Colon (tissue), 2 donors: Measurements from ENCODE around the gene ATXN10.
"Not testable (repeated sequence)": the region's sequence is repeated elsewhere in the genome, so short reads cannot be mapped to it uniquely, and the experiment has no call there.

Experiments used
- FAIRE-seq: peaks from 2 replicates; lab custom pipeline; 2012; peaks lifted over from hg19 to GRCh38; lab: Jason Lieb, UNC
- donor health status: control.
- donor health status: control.

Gene ATXN10

GRCh38 chr22:45644714-45645113 is 26.9 kb upstream of the ATXN10 start:
- no peak for FAIRE-seq

GRCh38 chr22:45645150-45645525 is 26.5 kb upstream of the ATXN10 start:
- no peak for FAIRE-seq

GRCh38 chr22:45645526-45646414 is 25.9 kb upstream of the ATXN10 start:
- no peak for FAIRE-seq

GRCh38 chr22:45647532-45648225 is 24.0 kb upstream of the ATXN10 start:
- no peak for FAIRE-seq

GRCh38 chr22:45648301-45649117 is 23.1 kb upstream of the ATXN10 start:
- no peak for FAIRE-seq

- no peak for FAIRE-seq
Measured at GRCh38 chr22:45649809-45650208, 21.8 kb upstream of the ATXN10 start.

- no peak for FAIRE-seq
Measured at GRCh38 chr22:45650721-45651120, 20.9 kb upstream of the ATXN10 start.

- FAIRE-seq = no peak
Measured at GRCh38 chr22:45651931-45652528, 19.6 kb upstream of the ATXN10 start.

GRCh38 chr22:45656577-45656976 is 15.1 kb upstream of the ATXN10 start:
- no peak for FAIRE-seq

- FAIRE-seq = no peak
Measured at GRCh38 chr22:45657701-45658100, 13.9 kb upstream of the ATXN10 start.

GRCh38 chr22:45664136-45664646 is 7.4 kb upstream of the ATXN10 start:
- FAIRE-seq = no peak

- FAIRE-seq = no peak
Measured at GRCh38 chr22:45667486-45667885, 4.1 kb upstream of the ATXN10 start.

GRCh38 chr22:45670363-45670762 is 1.3 kb upstream of the ATXN10 start:
- FAIRE-seq = not testable (repeated sequence)

GRCh38 chr22:45670981-45671782 is 452 bp upstream of the ATXN10 start:
- no peak for FAIRE-seq

- FAIRE-seq = no peak
Measured at GRCh38 chr22:45672564-45673481, 1.2 kb downstream of the ATXN10 start.

GRCh38 chr22:45673482-45674175 is 2.0 kb downstream of the ATXN10 start:
- FAIRE-seq = no peak

- no peak for FAIRE-seq
Measured at GRCh38 chr22:45676024-45676423, 4.4 kb downstream of the ATXN10 start.

- no peak for FAIRE-seq
Measured at GRCh38 chr22:45677063-45677462, 5.4 kb downstream of the ATXN10 start.
